Hepatocyte (in vitro differentiated cells): ENCODE data around the gene ADAM33. TPM values are rescaled to one million over a fixed set of nuclear protein-coding genes. Genes with fewer than 3 reads are reported as not detected.

Experiments
- DNase-seq: peaks from one replicate; pipeline ENCODE4 v3.0.0-alpha.2; 2016; ENCODE audit warnings: low spot score
- H2AFZ ChIP-seq: fragments of 200-600 bp; sonication (generic); 2 replicates; pipeline ENCODE4 v1.6.0; 2016; ENCODE audit warnings: antibody characterized with exemption, mild to moderate bottlenecking
- H3K27ac ChIP-seq: fragments of 200-600 bp; sonication (generic); 2 replicates; pipeline ENCODE4 v1.5.1; 2016; ENCODE audit warnings: mild to moderate bottlenecking
- H3K27me3 ChIP-seq: fragments of 200-600 bp; sonication (generic); 2 replicates; pipeline ENCODE4 v1.6.1; 2016
- H3K36me3 ChIP-seq: fragments of 200-600 bp; sonication (generic); replicated peaks from 2 replicates; pipeline ENCODE4 v1.5.1; 2016; ENCODE audit warnings: low read depth; ENCODE audit not compliant: insufficient read depth
- H3K4me1 ChIP-seq: fragments of 200-600 bp; sonication (generic); 2 replicates; pipeline ENCODE4 v1.5.1; 2016; ENCODE audit warnings: mild to moderate bottlenecking, moderate library complexity; ENCODE audit not compliant: insufficient read depth
- H3K4me2 ChIP-seq: fragments of 200-600 bp; sonication (generic); 2 replicates; pipeline ENCODE4 v1.6.0; 2016
- H3K4me3 ChIP-seq: fragments of 200-600 bp; sonication (generic); 2 replicates; pipeline ENCODE4 v1.5.1; 2016; ENCODE audit warnings: mild to moderate bottlenecking
- H3K79me2 ChIP-seq: fragments of 200-600 bp; sonication (generic); 2 replicates; pipeline ENCODE4 v1.6.0; 2017; ENCODE audit warnings: mild to moderate bottlenecking
- H3K9me2 ChIP-seq: fragments of 200-600 bp; sonication (generic); replicated peaks from 2 replicates; pipeline ENCODE4 v1.6.0; 2017; ENCODE audit warnings: mild to moderate bottlenecking; ENCODE audit not compliant: insufficient read depth
- H3K9me3 ChIP-seq: fragments of 200-600 bp; sonication (generic); 2 replicates; pipeline ENCODE4 v1.5.1; 2016; ENCODE audit warnings: low read depth, mild to moderate bottlenecking
- H4K20me1 ChIP-seq: fragments of 200-600 bp; sonication (generic); 2 replicates; pipeline ENCODE4 v1.6.0; 2016; ENCODE audit warnings: mild to moderate bottlenecking; ENCODE audit not compliant: insufficient read depth, poor library complexity, severe bottlenecking
- CTCF ChIP-seq: fragments of 200-600 bp; sonication (generic); IDR thresholded peaks from 2 replicates; pipeline ENCODE4 v1.5.1; 2016; ENCODE audit warnings: antibody characterized with exemption, mild to moderate bottlenecking; ENCODE audit not compliant: poor library complexity
- EZH2 ChIP-seq: fragments of 200-600 bp; sonication (generic); IDR thresholded peaks from 2 replicates; pipeline ENCODE4 v1.6.1; 2016; ENCODE audit warnings: antibody characterized with exemption, mild to moderate bottlenecking, borderline replicate concordance
- EZH2phosphoT487 ChIP-seq: fragments of 200-600 bp; sonication (generic); IDR thresholded peaks from one replicate; pipeline ENCODE4 v1.6.1; 2018; ENCODE audit warnings: antibody characterized with exemption, mild to moderate bottlenecking, low read depth, moderate library complexity; ENCODE audit not compliant: unreplicated experiment, severe bottlenecking
- WGBS: methylation state at CpG from one replicate; pipeline ENCODE4 v1.1.6; 2016; ENCODE audit warnings: low lambda C conversion rate; ENCODE audit errors: missing lambda C conversion rate; 5-methylcytosine and 5-hydroxymethylcytosine counted together
- polyA plus RNA-seq: library from polyadenylated mRNA; unstranded; fragments of >200 nt; fragmentation: Nextera tagmentation; extraction: Ambion mirVana; gene quantifications from 2 replicates; pipeline ENCODE4 v1.2.1, GENCODE V29; 2016
- total RNA-seq: library from RNA; depleted of rRNA; stranded (reverse); fragments of >200 nt; gene quantifications from 2 replicates; pipeline ENCODE4 v1.2.3, GENCODE V29; 2014

Gene ADAM33
- total and polyA plus RNA-seq, 2 experiments from 2014 or later = 18.9 to 41.6 TPM

GRCh38 chr20:3691897-3692296 is 10.1 kb upstream of the ADAM33 start:
- TF ChIP-seq EZH2phosphoT487 = no peak
- TF ChIP-seq EZH2 = no peak
- TF ChIP-seq CTCF = no peak
- no peaks in the 10 kb centered on the region for H3K9me2 ChIP-seq
- 76% methylated on average over 9 of the region's 9 CpGs for WGBS
- no peaks in the 10 kb centered on the region for H3K4me1 ChIP-seq
- no peak overlapping the region for H3K27ac ChIP-seq
- no peak for DNase-seq
- H3K4me3 ChIP-seq = no peak overlapping the region
- H3K9me3 ChIP-seq = no peaks in the 10 kb centered on the region
- no peaks in the 10 kb centered on the region for H4K20me1 ChIP-seq
- H3K36me3 ChIP-seq = no peaks in the 10 kb centered on the region
- no peak overlapping the region for H3K4me2 ChIP-seq
- H2AFZ ChIP-seq = no peak overlapping the region
- no peaks in the 10 kb centered on the region for H3K27me3 ChIP-seq
- no peaks in the 10 kb centered on the region for H3K79me2 ChIP-seq

- Histone ChIP-seq H3K27ac (no peak overlapping the region), H2AFZ (no peak overlapping the region), H3K9me2 (no peaks in the 10 kb centered on the region), H3K27me3 (no peaks in the 10 kb centered on the region), H3K4me1 (peaks cover 3% of the 10 kb centered on the region), H3K4me2 (no peak overlapping the region), H3K9me3 (no peaks in the 10 kb centered on the region), H3K79me2 (no peaks in the 10 kb centered on the region), H3K36me3 (no peaks in the 10 kb centered on the region), H3K4me3 (no peak overlapping the region), H4K20me1 (no peaks in the 10 kb centered on the region)
- 94% methylated on average over 16 of the region's 16 CpGs for WGBS
- TF ChIP-seq EZH2phosphoT487 = no peak
- TF ChIP-seq CTCF = no peak
- DNase-seq = no peak
Observed at GRCh38 chr20:3691306-3691705, 9.5 kb upstream of the ADAM33 start.

DNA sequence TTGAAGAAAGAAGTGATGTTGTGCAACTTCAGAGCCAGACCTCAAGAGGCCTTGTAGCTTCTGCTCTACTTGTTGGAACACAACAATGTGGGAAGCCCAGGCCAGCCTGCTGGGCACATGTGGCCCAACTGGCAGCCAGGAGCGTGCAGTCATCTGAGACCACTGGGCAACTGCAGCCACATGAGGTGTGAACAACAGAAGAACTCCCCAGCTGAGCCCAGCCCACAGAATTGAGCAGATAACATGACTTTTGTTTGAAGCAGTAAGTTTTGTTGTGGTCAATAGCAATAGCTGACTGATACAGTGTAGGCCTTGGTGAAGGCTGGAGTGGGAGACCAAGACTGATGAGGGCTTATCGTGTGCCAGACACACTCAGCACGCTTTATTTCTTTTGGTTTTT is 8.6 kb upstream of the ADAM33 start:
- TF ChIP-seq EZH2phosphoT487 (no peak), CTCF (no peak), EZH2 (no peak)
- WGBS = 91% methylated on average over 3 of the region's 3 CpGs

GRCh38 chr20:3689978-3690377 is 8.2 kb upstream of the ADAM33 start:
- Histone ChIP-seq H4K20me1 (no peaks in the 10 kb centered on the region), H2AFZ (no peak overlapping the region)

More for the DNA sequence above, 8.6 kb upstream of the ADAM33 start:
- H3K9me3 ChIP-seq = no peaks in the 10 kb centered on the region
- no peak overlapping the region for H2AFZ ChIP-seq
- no peaks in the 10 kb centered on the region for H3K79me2 ChIP-seq
- no peak overlapping the region for H3K27ac ChIP-seq
- H4K20me1 ChIP-seq = no peaks in the 10 kb centered on the region
- H3K4me2 ChIP-seq = no peak overlapping the region
- H3K9me2 ChIP-seq = no peaks in the 10 kb centered on the region
- peaks cover 3% of the 10 kb centered on the region for H3K4me1 ChIP-seq
- H3K36me3 ChIP-seq = no peaks in the 10 kb centered on the region
- no peaks in the 10 kb centered on the region for H3K27me3 ChIP-seq
- no peak for DNase-seq
- no peak overlapping the region for H3K4me3 ChIP-seq

More at GRCh38 chr20:3689978-3690377, 8.2 kb upstream of the ADAM33 start:
- WGBS = 91% methylated on average over 11 of the region's 11 CpGs
- no peaks in the 10 kb centered on the region for H3K36me3 ChIP-seq
- H3K79me2 ChIP-seq = no peaks in the 10 kb centered on the region
- DNase-seq = no peak
- H3K4me3 ChIP-seq = no peak overlapping the region
- no peak overlapping the region for H3K4me2 ChIP-seq
- no peak overlapping the region for H3K27ac ChIP-seq
- H3K27me3 ChIP-seq = no peaks in the 10 kb centered on the region
- H3K9me2 ChIP-seq = no peaks in the 10 kb centered on the region
- H3K4me1 ChIP-seq = peaks cover 3% of the 10 kb centered on the region
- no peak for TF ChIP-seq EZH2phosphoT487
- no peak for TF ChIP-seq EZH2
- no peak for TF ChIP-seq CTCF
- no peaks in the 10 kb centered on the region for H3K9me3 ChIP-seq
